Endothelial cell of umbilical vein (primary cell): ENCODE data around the gene TEX19.

Experiments
- EZH2 ChIP-seq: IDR thresholded peaks from 2 replicates; pipeline ENCODE4 v1.6.1; 2012; ENCODE audit warnings: borderline replicate concordance, low read depth, mild to moderate bottlenecking, moderate library complexity, low read length, inconsistent platforms; ENCODE audit not compliant: severe bottlenecking
- FOS ChIP-seq: IDR thresholded peaks from 2 replicates; pipeline ENCODE4 v1.6.1; 2011; ENCODE audit warnings: mild to moderate bottlenecking, low read length, moderate library complexity, borderline replicate concordance; ENCODE audit not compliant: insufficient read depth
- GATA2 ChIP-seq: IDR thresholded peaks from 2 replicates; pipeline ENCODE4 v1.7.0; 2011; ENCODE audit warnings: low read depth, mild to moderate bottlenecking, moderate library complexity, mixed read lengths, low read length; ENCODE audit not compliant: insufficient read length, insufficient read depth
- JUN ChIP-seq: IDR thresholded peaks from 2 replicates; pipeline ENCODE4 v1.6.1; 2011; ENCODE audit warnings: borderline replicate concordance, low read depth; ENCODE audit not compliant: insufficient read length, insufficient read depth
- MYC ChIP-seq: IDR thresholded peaks from one replicate; pipeline ENCODE4 v1.6.1; 2011; ENCODE audit warnings: mild to moderate bottlenecking, low read depth, low read length
- POLR2A ChIP-seq: IDR thresholded peaks from 2 replicates; pipeline ENCODE4 v1.6.1; 2012; ENCODE audit warnings: low read depth, mild to moderate bottlenecking, control low read depth, low read length
- POLR2AphosphoS5 ChIP-seq: IDR thresholded peaks from 2 replicates; pipeline ENCODE4 v1.6.1; 2012; ENCODE audit warnings: low read depth, mild to moderate bottlenecking, control low read depth, low read length, moderate library complexity; ENCODE audit not compliant: insufficient read depth
- TF ChIP-seq, protein P1 (sequence below), 2 donors: IDR thresholded peaks; 1 replicate in 1 of 2; 2 replicates in 1 of 2; pipeline ENCODE4 v1.5.1; 2011; ENCODE audit warnings: low read length in 2 of 2, mild to moderate bottlenecking in 2 of 2, moderate library complexity in 2 of 2, control low read depth in 1 of 2, inconsistent platforms in 1 of 2, low read depth in 1 of 2; ENCODE audit not compliant: insufficient read depth in 1 of 2; ENCODE audit errors: extremely low read depth in 1 of 2
- TF ChIP-seq, protein P2 (sequence below): IDR thresholded peaks from 2 replicates; pipeline ENCODE4 v1.6.1; 2011; ENCODE audit not compliant: insufficient read depth, insufficient read length

DNA sequence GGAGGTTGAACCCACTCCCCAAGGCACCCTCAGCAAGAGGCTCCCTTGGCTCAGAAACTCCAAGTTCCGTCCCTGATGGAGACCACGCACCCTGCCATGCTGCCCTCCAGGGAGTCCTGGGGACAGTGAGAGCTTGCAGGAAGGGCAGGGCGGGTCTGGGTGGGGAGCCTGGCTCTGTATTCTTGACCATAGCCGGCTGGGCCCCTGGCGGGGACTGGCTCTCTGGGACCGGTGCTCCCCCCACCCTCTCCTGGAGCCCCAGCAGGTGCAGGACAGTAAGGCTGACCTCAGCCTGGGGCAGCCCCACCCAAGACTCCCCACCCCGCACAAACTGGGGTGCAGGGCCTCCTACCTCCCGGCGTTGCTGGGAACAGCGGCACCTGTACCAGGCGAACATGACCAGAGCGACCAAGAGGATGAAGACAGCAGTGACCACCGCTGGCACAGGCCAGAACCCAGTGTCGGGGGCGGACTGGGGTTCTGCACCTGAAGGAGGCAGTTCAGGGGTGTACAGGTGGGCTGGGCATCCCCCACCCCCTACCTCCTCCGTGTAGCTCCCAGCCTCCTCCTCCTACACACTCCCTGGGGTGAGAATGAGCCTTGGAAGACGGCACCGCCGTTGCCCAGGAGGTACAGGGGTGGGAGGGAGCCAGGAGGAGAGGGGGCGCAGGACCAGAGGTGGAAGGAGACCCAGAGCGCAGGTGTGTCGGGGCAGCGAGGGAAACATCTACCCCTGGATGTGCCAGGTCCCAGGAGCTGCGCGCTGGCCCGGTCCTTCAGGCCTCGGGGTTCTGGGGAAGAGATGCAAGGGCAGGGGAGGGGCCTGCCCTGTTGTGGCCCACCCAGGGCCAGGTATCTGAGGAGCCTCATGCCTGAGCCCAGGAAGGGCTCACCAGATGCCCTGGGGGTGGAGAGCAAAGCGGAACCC is 36.3 kb upstream of the TEX19 start:
- TF ChIP-seq POLR2A: no peak
- TF ChIP-seq, protein P1, sequence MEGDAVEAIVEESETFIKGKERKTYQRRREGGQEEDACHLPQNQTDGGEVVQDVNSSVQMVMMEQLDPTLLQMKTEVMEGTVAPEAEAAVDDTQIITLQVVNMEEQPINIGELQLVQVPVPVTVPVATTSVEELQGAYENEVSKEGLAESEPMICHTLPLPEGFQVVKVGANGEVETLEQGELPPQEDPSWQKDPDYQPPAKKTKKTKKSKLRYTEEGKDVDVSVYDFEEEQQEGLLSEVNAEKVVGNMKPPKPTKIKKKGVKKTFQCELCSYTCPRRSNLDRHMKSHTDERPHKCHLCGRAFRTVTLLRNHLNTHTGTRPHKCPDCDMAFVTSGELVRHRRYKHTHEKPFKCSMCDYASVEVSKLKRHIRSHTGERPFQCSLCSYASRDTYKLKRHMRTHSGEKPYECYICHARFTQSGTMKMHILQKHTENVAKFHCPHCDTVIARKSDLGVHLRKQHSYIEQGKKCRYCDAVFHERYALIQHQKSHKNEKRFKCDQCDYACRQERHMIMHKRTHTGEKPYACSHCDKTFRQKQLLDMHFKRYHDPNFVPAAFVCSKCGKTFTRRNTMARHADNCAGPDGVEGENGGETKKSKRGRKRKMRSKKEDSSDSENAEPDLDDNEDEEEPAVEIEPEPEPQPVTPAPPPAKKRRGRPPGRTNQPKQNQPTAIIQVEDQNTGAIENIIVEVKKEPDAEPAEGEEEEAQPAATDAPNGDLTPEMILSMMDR (IDR thresholded peaks at IDR 0.05; ENCODE audit: extremely low read depth in 1 of 2, insufficient read depth in 1 of 2, low read depth in 1 of 2, low read length in 2 of 2): no peak
- no peak for TF ChIP-seq EZH2
- no peak for TF ChIP-seq MYC
- no peak for TF ChIP-seq POLR2AphosphoS5
- TF ChIP-seq, protein P2, sequence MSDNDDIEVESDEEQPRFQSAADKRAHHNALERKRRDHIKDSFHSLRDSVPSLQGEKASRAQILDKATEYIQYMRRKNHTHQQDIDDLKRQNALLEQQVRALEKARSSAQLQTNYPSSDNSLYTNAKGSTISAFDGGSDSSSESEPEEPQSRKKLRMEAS: no peak
- TF ChIP-seq JUN: no peak
- TF ChIP-seq FOS: no peak
- TF ChIP-seq GATA2: no peak
